Measurements from ENCODE around the gene GRIK4.

DNA sequence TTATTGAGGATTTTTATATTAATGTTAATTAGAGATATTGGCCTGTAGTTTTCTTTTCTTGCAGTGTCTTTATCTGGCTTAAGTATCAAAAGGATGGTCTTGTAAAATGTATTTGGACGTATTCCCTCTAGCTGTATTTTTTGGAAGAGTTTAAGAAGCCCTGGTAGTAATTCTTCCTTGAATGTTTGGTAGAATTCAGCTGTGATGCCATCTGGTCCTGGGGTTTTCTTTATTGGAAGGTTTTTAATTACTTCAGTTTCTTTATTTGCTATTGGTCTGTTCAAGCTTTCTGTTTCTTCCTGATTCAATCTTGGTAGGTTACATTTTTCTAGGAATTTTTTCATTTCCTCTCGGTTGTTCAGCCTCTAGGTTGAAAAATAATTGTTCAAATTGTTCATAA lies 257.4 kb downstream of the GRIK4 start:
- TF ChIP-seq, protein P1, sequence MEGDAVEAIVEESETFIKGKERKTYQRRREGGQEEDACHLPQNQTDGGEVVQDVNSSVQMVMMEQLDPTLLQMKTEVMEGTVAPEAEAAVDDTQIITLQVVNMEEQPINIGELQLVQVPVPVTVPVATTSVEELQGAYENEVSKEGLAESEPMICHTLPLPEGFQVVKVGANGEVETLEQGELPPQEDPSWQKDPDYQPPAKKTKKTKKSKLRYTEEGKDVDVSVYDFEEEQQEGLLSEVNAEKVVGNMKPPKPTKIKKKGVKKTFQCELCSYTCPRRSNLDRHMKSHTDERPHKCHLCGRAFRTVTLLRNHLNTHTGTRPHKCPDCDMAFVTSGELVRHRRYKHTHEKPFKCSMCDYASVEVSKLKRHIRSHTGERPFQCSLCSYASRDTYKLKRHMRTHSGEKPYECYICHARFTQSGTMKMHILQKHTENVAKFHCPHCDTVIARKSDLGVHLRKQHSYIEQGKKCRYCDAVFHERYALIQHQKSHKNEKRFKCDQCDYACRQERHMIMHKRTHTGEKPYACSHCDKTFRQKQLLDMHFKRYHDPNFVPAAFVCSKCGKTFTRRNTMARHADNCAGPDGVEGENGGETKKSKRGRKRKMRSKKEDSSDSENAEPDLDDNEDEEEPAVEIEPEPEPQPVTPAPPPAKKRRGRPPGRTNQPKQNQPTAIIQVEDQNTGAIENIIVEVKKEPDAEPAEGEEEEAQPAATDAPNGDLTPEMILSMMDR (IDR thresholded peaks at IDR 0.05), result no peak
- TF ChIP-seq EZH2phosphoT487 (IDR thresholded peaks at IDR 0.05), result no peak
- no peak for TF ChIP-seq EZH2 (IDR thresholded peaks at IDR 0.05)
